HepG2 (cell line): Measurements from ENCODE around the gene INHA. TPM values are rescaled to one million over a fixed set of nuclear protein-coding genes. Genes with fewer than 3 reads are reported as not detected.

Source experiments
- CHD2 ChIP-seq: IDR thresholded peaks from 2 replicates; pipeline ENCODE4 v1.6.1; 2011; ENCODE audit warnings: low read depth, low read length, improper control_type of control experiment
- ELK4 ChIP-seq: sonication (generic); formaldehyde crosslinking; IDR thresholded peaks from 2 replicates; pipeline ENCODE4 v1.9.0; 2021; ENCODE audit warnings: missing genetic modification reagents, borderline replicate concordance
- POLR2AphosphoS5 ChIP-seq: IDR thresholded peaks from 2 replicates; pipeline ENCODE4 v1.6.1; 2012; ENCODE audit warnings: low read depth, low read length
- TCF7 ChIP-seq: sonication (generic); IDR thresholded peaks from 2 replicates; pipeline ENCODE4 v1.6.1; 2016; ENCODE audit warnings: antibody characterized with exemption, low read depth
- THYN1 ChIP-seq: sonication (generic); formaldehyde crosslinking; IDR thresholded peaks from 2 replicates; pipeline ENCODE4 v1.8.1; 2023; ENCODE audit warnings: low read depth, mild to moderate bottlenecking, moderate library complexity, missing genetic modification reagents, borderline replicate concordance
- ZBED4 ChIP-seq: sonication (generic); formaldehyde crosslinking; IDR thresholded peaks from 2 replicates; pipeline ENCODE4 v1.4.0; 2020; ENCODE audit warnings: missing genetic modification reagents, borderline replicate concordance
- ZNF12 ChIP-seq: sonication (generic); formaldehyde crosslinking; IDR thresholded peaks from 2 replicates; pipeline ENCODE4 v1.5.0; 2020; ENCODE audit warnings: missing genetic modification reagents
- ZNF253 ChIP-seq: sonication (generic); formaldehyde crosslinking; IDR thresholded peaks from 2 replicates; pipeline ENCODE4 v1.8.0; 2022; ENCODE audit warnings: mild to moderate bottlenecking, missing genetic modification reagents, borderline replicate concordance
- ZNF407 ChIP-seq: sonication (generic); formaldehyde crosslinking; IDR thresholded peaks from one replicate; pipeline ENCODE4 v1.5.1; 2020; ENCODE audit warnings: mild to moderate bottlenecking, missing genetic modification reagents; ENCODE audit errors: not compliant biosample characterization
- ZNF749 ChIP-seq: sonication (generic); formaldehyde crosslinking; IDR thresholded peaks from 2 replicates; pipeline ENCODE4 v1.8.0; 2022; ENCODE audit warnings: mild to moderate bottlenecking, missing genetic modification reagents, moderate library complexity, borderline replicate concordance
- ZSCAN25 ChIP-seq: sonication (generic); formaldehyde crosslinking; IDR thresholded peaks from 2 replicates; pipeline ENCODE4 v1.8.0; 2022; ENCODE audit warnings: mild to moderate bottlenecking, missing genetic modification reagents
- ZSCAN29 ChIP-seq: sonication (generic); formaldehyde crosslinking; conservative IDR thresholded peaks from 2 replicates; pipeline ENCODE4 v1.4.0; 2020; ENCODE audit warnings: mild to moderate bottlenecking, missing genetic modification reagents
- ZSCAN9 ChIP-seq: IDR thresholded peaks from 2 replicates; pipeline ENCODE4 v1.6.1; 2016; ENCODE audit warnings: borderline replicate concordance
- polyA plus RNA-seq, 8 experiments: library from polyadenylated mRNA; depleted of rRNA in 3 of 8; stranded (reverse) in 7 of 8; unstranded in 1 of 8; fragments of >200 nt; fragmentation: Illumina TruSeq in 4 of 8; extraction: Trizol in 4 of 8; gene quantifications; 2 replicates each; pipeline versions ENCODE4 v1.2.1 to v1.2.3, GENCODE V29; 2011 to 2016; ENCODE audit warnings: low read depth in 4 of 8, missing spikeins in 1 of 8, mixed read lengths in 1 of 8; ENCODE audit not compliant: insufficient read depth in 1 of 8
- total RNA-seq, 5 experiments: library from RNA; depleted of rRNA; stranded (reverse); fragments of >200 nt; fragmentation: Illumina TruSeq; extraction: Trizol; gene quantifications; 2 replicates each; pipeline ENCODE4 v1.2.3, GENCODE V29; 2016; ENCODE audit warnings: low read depth in 1 of 5

Gene INHA
- total and polyA plus RNA-seq, 2 of the 13 experiments (the other 11 are each of a cell fraction or from before 2014, with no cell fraction given) = 4.1 to 15.2 TPM

- peak; percentile 42; the same call in 1 of the 2 replicates for TF ChIP-seq ZBED4 (CRISPR knock-in tag)
- TF ChIP-seq ZNF12 (CRISPR knock-in tag) = no peak
- TF ChIP-seq CHD2 = no peak
- TF ChIP-seq ZSCAN29 = 0 out of 2 replicates have a peak, but pooled peaks have one; percentile 53
- no peak for TF ChIP-seq ZNF749 (CRISPR knock-in tag)
- TF ChIP-seq POLR2AphosphoS5 = peak; percentile 19; the same call in 1 of the 2 replicates
- no peak for TF ChIP-seq ZNF253 (CRISPR knock-in tag)
- TF ChIP-seq TCF7 = peak; percentile 47
- no peak for TF ChIP-seq ZSCAN9 (CRISPR knock-in tag)
- no peak for TF ChIP-seq ZNF407 (CRISPR knock-in tag)
- TF ChIP-seq ELK4 (CRISPR knock-in tag) = no peak
- TF ChIP-seq ZSCAN25 (CRISPR knock-in tag) = no peak
- no peak for TF ChIP-seq THYN1 (CRISPR knock-in tag)
These were observed 3.7 kb downstream of the INHA start (continued) for GRCh38 chr2:219575566-219576504.
